Colonic mucosa (tissue), 4 donors: ENCODE results near the gene PBRM1. TPM values are rescaled to one million over a fixed set of nuclear protein-coding genes. Genes with fewer than 3 reads are reported as not detected.

Experiments
- DNase-seq: peaks from one replicate; pipeline ENCODE4 v3.0.0-alpha.2; 2020
- H3K27ac ChIP-seq: fragments of 200-600 bp; one replicate; pipeline ENCODE4 v1.8.0; 2021
- H3K27me3 ChIP-seq: fragments of 200-600 bp; one replicate; pipeline ENCODE4 v1.8.0; 2021
- H3K36me3 ChIP-seq: fragments of 200-600 bp; one replicate; pipeline ENCODE4 v1.8.0; 2021
- H3K4me1 ChIP-seq: fragments of 200-600 bp; one replicate; pipeline ENCODE4 v1.8.0; 2021; ENCODE audit warnings: mild to moderate bottlenecking
- H3K4me3 ChIP-seq: fragments of 200-600 bp; one replicate; pipeline ENCODE4 v1.8.0; 2021
- H3K9ac ChIP-seq, 2 donors: one replicate each; pipeline ENCODE4 v1.7.0; 2013; ENCODE audit warnings: control low read depth in 2 of 2, low read depth in 2 of 2, low read length in 2 of 2
- H3K9me3 ChIP-seq: fragments of 200-600 bp; one replicate; pipeline ENCODE4 v1.8.0; 2021
- intact Hi-C: fragments of 100-400 bp; cut with DNase I; formaldehyde crosslinking; loops from one replicate; pipeline ENCODE4 v1.14.1; 2022
- total RNA-seq, 2 donors: library from RNA; stranded (reverse); fragmentation: NEBNext Ultra II Directional in 1 of 2; extraction: Animal tissue kit (Norgen Biotek cat#: 25700) in 1 of 2; gene quantifications; one replicate each; pipeline ENCODE4 v1.2.1, GENCODE V29; 2021
- TF ChIP-seq, protein P1 (sequence below): fragments of 200-600 bp; IDR thresholded peaks from one replicate; pipeline ENCODE4 v1.8.0; 2022; ENCODE audit warnings: antibody characterized with exemption, mild to moderate bottlenecking
- donor health status: healthy.
- donor health status: DM: no; HTN: no; CAD: no.
- donor health status: DM: no; HTN: no; CAD: no.

Gene PBRM1
- total RNA-seq, 2 donors from 2014 or later = 53.6 to 65.7 TPM

GRCh38 chr3:52651592-52651991 lies 34.1 kb downstream of the PBRM1 start:
- Histone ChIP-seq H3K36me3 (peaks cover 10% of the 10 kb centered on the region), H3K9me3 (no peaks in the 10 kb centered on the region), H3K9ac (no peak overlapping the region), H3K4me1 (no peaks in the 10 kb centered on the region), H3K27ac (no peak overlapping the region), H3K4me3 (no peak overlapping the region), H3K27me3 (no peaks in the 10 kb centered on the region)
- TF ChIP-seq, protein P1, sequence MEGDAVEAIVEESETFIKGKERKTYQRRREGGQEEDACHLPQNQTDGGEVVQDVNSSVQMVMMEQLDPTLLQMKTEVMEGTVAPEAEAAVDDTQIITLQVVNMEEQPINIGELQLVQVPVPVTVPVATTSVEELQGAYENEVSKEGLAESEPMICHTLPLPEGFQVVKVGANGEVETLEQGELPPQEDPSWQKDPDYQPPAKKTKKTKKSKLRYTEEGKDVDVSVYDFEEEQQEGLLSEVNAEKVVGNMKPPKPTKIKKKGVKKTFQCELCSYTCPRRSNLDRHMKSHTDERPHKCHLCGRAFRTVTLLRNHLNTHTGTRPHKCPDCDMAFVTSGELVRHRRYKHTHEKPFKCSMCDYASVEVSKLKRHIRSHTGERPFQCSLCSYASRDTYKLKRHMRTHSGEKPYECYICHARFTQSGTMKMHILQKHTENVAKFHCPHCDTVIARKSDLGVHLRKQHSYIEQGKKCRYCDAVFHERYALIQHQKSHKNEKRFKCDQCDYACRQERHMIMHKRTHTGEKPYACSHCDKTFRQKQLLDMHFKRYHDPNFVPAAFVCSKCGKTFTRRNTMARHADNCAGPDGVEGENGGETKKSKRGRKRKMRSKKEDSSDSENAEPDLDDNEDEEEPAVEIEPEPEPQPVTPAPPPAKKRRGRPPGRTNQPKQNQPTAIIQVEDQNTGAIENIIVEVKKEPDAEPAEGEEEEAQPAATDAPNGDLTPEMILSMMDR = no peak
- intact Hi-C loops = no loop called here
- DNase-seq = no peak

- no peaks in the 10 kb centered on the region for H3K27me3 ChIP-seq
- TF ChIP-seq, protein P1 = no peak
- H3K4me1 ChIP-seq = no peaks in the 10 kb centered on the region
- DNase-seq = no peak
- H3K9ac ChIP-seq = no peak overlapping the region
- no peak overlapping the region for H3K4me3 ChIP-seq
- H3K9me3 ChIP-seq = no peaks in the 10 kb centered on the region
- no peak overlapping the region for H3K27ac ChIP-seq
- intact Hi-C loops = no loop called here
- H3K36me3 ChIP-seq = peaks cover 10% of the 10 kb centered on the region
These were observed 35.3 kb downstream of the PBRM1 start for GRCh38 chr3:52650439-52650838.

DNA sequence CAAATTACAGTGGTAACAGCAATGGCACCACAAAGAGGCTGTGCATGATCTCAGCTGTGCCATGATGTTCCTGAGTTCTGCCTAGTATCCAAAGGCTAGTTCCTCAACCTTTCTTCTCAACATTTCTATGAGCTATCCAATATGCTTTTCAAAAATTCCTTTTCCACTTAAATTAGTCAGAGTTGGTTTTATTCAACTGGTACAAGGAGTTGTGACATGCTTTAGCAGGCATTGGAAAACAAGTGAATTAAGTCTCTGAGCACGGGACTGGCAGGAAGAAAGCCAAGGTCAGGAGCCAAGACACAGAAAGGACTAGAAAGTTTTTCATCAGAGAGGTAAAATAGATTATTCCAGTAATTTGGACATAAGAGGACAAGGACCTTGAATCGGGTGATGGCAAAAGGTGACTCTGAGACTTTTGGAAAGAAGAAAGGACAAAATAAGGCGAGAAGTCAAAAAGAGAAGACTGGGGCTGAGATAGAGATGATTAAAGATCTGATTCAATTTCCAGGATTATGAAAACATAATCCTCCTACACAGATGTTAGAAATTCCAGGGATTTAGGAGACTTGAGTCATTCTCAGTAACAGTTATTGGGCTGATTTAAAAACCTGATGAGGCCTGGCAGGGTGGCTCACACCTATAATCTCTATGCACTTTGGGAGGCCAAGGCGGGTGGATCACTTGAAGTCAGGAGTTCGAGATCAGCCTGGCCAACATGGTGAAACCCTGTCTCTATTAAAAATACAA lies 36.1 kb downstream of the PBRM1 start:
- intact Hi-C loops = no loop called here
- H3K9ac ChIP-seq = no peak overlapping the region
- no peaks in the 10 kb centered on the region for H3K4me1 ChIP-seq
- no peaks in the 10 kb centered on the region for H3K9me3 ChIP-seq
- TF ChIP-seq, protein P1 = no peak
- H3K4me3 ChIP-seq = no peak overlapping the region
- H3K27me3 ChIP-seq = no peaks in the 10 kb centered on the region
- no peak overlapping the region for H3K27ac ChIP-seq
- H3K36me3 ChIP-seq = peaks cover 10% of the 10 kb centered on the region
- no peak for DNase-seq

GRCh38 chr3:52645549-52645948 lies 40.2 kb downstream of the PBRM1 start:
- no peaks in the 10 kb centered on the region for H3K9me3 ChIP-seq
- H3K27me3 ChIP-seq = no peaks in the 10 kb centered on the region
- TF ChIP-seq, protein P1 = no peak
- H3K4me1 ChIP-seq = no peaks in the 10 kb centered on the region
- H3K27ac ChIP-seq = no peak overlapping the region
- intact Hi-C loops = no loop called here
- DNase-seq = no peak
- no peak overlapping the region for H3K4me3 ChIP-seq
- H3K36me3 ChIP-seq = peaks cover 15% of the 10 kb centered on the region
- no peak overlapping the region for H3K9ac ChIP-seq

- H3K4me1 ChIP-seq = no peaks in the 10 kb centered on the region
- no peaks in the 10 kb centered on the region for H3K27me3 ChIP-seq
- no peaks in the 10 kb centered on the region for H3K36me3 ChIP-seq
- no peak overlapping the region for H3K4me3 ChIP-seq
- no peak overlapping the region for H3K9ac ChIP-seq
- intact Hi-C loops = no loop called here
- no peak for DNase-seq
- H3K9me3 ChIP-seq = no peaks in the 10 kb centered on the region
- no peak overlapping the region for H3K27ac ChIP-seq
- TF ChIP-seq, protein P1 = no peak
These were observed 49.0 kb downstream of the PBRM1 start for GRCh38 chr3:52636673-52637072.
